CD4-positive, alpha-beta T cell treated with Interferon alpha-2 for 1 hour (primary cell): ENCODE data around the gene RBBP4.
"Not testable (repeated sequence)": the region's sequence is repeated elsewhere in the genome, so short reads cannot be mapped to it uniquely, and the experiment has no call there.

Source experiments
- DNase-seq, 2 donors: peaks; one replicate each; pipeline ENCODE4 v3.0.0-alpha.2; 2020 to 2022

Gene RBBP4

DNA sequence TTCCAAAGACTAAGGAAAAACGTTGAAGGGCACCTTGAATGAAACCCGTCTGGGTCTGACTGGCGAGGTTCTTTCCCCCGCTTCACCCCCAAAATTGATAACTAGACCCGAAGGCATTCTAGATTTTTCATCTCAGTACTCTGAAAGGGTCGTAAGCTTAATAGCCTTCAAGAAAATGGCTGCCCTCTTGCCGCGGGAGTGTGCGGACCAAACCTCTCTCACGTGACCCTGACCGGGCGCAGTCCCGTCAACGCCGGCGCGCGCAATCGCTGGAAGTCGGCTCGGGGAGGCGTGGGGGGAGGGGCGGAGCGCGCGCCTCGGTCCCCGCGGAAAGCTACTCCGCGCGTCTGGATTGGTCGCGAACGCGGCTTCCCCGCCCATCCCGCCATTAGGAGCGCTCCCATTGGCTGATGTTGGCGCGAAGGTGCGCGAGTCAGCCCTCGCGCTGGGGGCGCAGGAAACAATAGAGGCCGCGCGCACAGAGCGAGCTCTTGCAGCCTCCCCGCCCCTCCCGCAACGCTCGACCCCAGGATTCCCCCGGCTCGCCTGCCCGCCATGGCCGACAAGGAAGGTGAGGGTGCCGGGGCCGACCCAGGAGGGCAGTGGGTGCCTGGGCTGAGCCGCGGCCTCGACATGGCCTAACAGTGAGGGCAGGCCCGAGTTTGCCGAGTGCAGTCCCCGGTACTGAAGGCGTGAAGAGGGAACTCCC, at the start of gene RBBP4:
TSS of gene RBBP4 (plus strand) at position 457 of the 709 bp plus-strand sequence. CDS start at position 556, 99 bp downstream.
- peak; percentile 98 to 99 for DNase-seq

DNA sequence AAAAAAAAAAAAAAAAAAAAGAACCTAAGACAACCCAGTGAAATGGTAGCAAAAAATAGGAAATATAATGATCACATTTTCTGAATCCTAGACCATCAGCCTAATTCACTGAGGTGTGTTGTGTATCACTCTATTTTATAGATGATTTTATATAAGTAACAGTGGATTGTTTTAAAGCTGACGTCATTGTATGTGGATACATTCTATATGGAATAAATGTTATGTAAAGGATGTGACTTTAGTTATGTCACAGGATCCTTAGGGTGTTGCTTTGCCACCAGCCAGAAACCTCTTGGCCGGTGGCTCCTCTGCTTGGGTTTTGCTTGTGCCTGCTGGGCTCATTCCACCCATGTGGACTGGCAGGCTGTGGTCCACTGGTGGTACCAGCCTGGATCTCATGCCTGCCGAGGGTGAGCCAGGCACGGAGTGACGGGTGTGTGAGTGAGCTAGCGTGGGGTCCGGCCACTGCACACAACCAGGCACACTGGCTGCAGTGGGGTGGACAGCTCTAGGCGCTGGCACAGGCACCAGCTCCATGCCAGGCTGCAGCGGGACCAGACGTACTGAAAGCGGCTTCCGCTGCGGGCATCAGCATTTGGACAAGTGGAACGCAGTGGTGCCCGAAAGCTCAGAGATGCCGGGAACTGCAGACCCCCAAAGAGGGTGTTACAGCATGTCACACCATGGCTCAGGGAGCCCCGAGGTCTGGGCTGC, 45.1 kb upstream of the RBBP4 start:
- DNase-seq: no peak

DNA sequence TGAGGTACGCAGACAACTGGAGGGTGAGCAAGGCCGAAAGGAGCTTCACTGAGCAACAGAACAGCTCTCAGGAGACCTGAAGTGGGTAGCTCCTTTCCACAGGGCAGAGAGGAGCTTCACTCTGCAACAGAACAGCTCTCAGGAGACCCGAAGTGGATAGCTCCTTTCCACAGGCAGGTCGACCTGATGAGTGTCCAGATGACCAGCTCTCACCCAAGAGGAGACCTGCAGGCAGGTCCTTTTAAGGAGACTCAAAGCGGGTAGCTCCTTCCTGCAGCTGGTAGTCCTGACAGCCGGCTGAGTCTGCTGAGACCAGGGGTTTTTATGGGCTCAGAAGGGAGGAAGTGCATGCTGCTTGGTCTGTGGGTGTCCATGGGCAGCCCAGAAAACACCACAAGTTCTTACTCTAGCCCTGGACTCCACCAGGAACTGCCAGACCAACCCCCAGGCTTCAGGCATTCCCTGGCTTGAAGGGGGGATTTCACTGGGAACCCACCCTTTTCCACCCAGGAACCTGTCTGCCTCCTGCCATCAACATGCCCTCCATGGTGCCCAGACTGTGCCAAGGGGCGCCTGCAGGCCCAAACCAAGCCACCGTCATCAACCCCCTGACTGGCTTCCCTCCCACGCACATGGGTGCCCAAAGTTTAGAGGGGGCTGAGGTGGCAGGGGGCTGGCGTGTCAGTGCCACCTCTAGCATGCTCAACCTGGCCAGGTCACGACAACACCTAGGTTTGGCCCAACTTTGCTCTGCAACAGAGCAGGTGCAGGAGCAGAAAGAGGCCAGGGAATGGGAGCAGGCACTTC, 44.2 kb upstream of the RBBP4 start:
- no peak for DNase-seq

DNA sequence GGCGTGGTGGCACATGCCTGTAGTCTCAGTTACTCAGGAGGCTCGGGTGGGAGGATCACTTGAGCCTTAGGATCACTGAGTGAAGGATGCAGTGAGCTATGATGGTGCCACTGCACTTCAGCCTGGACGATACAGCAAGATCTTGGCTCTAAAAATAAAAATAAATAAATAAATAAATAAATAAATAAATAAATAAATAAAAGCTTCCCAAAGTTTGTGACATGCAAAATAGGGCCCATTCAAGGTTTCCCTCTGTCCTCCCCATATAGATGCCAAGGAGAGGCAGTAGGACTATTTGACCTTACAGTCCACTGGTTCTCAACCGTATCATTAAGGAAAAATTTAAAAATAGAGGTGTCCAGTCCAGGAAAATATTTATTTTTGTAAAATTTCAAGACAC, 41.8 kb upstream of the RBBP4 start:
- DNase-seq: no peak

DNA sequence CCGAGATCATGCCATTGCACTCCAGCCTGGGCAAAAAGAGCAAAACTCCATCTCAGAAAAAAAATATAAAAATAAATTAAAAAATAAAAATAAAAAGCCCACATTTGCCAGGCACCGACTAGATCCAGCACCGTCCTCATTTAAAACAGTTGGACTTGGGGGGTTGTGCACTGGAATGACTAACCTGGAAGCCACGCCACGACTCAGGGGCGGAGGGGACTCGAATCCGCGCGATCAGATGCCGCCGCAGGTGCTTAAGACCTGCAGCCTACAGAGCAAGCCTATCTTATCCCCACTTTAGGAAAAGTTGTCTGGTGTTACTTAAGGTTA, 39.2 kb upstream of the RBBP4 start:
- no peak for DNase-seq

DNA sequence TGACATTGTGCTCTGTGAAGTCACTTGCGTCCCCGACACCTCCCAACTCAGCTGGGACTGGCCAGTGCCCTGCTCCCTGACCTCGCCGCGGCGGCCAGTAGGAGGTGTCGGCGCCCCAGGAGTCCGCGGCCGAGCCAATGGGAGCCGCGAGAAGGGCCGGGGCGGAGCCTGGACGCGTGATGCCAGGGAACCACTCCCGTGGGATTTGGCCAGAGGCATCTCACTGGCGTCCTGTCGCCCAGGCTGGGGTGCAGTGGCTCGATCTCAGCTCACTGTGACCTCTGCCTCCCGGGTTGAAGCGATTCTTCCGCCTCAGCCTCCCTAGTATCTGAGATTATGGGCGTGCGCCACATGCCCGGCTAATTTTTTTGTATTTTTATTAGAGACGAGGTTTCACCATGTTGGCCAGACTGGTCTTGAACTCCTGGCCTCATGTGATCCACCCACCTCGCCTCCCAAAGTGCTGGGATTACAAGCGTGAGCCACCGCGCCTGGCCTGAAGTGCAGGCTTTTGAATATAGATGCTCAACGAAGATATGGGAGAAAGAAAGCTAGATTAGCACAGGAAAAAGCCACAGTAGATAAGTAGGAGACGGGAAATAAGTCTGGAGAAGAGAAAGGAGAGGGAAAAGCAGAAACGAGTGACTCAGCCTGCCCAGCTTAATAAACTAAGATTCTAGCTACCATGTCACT, 38.7 kb upstream of the RBBP4 start:
- DNase-seq: peak; percentile 52 to 60

DNA sequence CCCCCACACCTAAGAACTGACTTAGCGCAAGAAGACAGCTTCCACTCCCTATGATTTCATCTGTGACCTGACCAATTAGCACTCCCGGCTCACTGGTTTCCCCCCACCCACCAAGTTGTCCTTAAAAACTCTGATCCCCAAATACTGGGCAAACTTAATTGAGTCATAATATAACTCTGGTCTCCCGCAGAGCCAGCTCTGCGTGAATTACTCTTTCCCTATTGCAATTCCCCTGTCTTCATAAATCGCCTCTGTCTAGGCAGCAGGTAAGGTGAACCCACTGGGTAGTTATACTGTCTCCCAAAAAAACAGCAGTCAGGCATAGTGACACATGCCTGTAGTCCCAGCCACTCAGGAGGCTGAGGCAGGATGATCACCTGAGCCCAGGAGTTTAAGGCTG, 37.5 kb upstream of the RBBP4 start:
- no peak for DNase-seq

DNA sequence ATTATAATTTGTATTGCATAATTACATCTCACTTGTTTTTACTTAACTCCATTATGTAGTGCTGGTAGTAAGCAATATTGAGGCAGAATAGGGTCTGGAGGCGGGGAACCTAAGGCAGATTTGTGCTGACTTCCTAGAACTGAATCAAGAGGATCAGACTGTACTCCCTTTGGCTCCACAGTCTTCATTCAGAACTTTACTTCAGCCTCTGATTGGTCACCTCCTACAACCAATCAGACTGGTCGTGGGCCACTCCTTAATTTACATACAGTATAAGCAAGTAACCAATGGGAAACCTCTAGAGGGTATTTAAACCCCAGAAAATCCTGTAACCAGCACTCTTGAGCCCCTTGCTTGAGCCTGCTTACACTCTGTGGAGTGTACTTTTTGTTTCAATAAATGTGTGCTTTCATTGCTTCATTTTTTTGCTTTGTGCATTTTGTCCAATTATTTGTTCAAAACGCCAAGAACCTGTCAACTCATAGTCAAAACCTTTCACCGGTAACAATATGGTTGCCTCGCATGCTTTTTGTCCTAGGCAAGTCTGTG, 32.3 kb upstream of the RBBP4 start:
- DNase-seq: no peak

DNA sequence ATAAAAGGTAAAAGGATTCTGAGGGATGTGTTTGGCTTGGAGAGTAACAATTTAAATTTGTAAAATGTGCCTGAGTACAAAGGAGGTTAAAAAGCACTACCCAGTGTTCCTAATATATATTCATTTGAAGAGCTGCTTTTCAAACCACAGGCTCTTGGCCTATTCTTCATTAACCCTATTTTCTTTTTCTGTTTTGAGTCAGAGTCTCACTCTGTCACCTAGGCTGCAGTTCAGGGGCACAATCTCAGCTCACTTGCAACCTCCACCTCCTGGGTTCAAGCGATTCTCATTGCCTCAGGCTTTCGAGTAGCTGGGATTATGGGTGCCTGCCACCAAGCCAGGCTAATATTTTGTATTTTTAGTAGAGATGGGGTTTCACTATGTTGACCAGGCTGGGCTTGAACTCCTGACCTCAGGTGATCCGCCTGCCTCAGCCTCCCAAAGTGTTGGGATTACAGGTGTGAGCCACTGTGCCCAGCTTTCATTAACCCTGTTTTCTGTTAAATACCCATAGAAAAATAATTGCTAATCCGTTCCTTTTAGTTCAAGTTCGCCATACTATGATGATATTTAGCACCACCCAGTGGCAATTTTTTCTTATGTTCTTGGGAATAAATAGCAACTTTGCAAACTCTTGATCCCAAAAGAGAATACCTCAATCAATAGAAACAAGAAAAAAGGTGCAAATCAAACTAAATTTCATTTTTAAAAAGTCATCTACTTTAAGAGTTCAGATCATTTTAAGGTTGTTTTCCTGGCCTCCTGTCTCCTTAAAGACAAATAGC, 31.1 kb upstream of the RBBP4 start:
- no peak for DNase-seq

DNA sequence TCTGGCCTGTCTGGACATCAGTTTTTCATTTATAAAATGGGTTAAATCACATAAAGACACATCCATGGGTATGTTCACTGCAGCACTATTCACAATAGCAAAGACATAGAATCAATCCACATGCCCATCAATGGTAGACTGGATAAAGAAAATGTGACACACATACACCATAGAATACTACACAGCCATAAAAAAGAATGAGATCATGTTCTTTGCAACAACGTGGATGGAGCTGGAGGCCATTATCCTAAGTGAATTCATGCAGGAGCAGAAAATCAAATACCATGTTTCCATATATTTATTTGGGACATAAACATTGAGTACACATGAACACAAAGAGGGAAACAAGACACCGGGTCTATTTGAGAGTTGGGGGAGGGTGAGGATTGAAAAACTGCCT, 28.8 kb upstream of the RBBP4 start:
- no peak for DNase-seq

DNA sequence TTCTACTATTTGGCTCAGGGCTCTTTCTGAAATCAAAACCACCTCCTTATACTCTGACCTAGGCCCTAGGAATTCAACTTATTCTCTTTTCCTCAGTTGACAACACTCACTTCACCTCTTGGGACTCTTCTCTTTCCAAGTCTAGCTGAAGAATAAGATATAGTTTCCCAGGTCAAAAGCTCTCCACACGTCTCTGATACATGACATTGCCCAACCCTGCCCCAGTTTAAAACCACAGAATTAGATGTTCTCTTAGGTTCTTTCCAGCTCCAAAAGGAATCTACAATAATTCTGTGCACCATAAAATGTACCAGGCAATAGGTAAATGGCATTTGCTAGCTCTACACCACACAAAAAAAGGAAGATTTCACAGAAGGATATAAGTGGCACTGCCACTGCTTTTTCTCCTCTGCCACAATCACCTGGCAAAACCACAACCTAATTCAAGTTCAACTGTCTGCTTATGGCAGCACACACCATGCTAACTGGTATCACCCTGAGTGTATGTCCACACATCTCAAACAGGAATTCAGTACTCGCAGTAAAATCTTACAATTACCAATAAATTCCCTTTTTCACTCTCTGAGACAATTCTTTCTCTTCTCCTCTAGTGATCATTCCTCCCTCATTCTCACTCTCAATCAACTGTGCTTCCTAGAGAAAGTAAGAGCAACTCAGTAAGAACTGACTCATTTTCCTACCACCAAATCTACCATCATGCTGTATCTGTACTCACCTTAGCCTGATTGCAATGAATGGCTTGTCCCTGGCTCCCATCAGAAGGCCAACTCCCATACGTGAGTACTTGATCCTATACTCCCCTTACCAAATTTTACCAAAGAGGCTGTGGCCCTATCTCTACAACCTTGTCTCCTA, 28.0 kb upstream of the RBBP4 start:
- DNase-seq: peak in 1 of 2 donors; percentile 4

DNA sequence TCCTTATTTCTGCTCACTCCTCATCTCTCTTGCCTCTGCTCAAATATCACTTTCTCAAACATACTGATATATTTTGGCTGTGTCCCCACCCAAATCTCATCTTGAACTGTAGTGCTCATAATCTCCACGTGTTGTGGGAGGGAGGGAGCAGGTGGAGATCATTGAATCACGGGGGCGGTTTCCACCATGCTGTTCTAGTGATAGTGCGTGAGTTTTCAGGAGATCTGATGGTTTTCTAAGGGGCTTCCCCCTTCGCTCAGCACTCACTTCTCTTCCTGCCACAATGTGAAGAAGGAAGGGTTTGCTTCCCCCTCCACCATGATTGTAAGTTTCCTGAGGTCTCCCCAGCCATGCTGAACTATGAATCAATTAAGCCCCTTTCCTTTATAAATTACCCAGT, 27.2 kb upstream of the RBBP4 start:
- no peak for DNase-seq

DNA sequence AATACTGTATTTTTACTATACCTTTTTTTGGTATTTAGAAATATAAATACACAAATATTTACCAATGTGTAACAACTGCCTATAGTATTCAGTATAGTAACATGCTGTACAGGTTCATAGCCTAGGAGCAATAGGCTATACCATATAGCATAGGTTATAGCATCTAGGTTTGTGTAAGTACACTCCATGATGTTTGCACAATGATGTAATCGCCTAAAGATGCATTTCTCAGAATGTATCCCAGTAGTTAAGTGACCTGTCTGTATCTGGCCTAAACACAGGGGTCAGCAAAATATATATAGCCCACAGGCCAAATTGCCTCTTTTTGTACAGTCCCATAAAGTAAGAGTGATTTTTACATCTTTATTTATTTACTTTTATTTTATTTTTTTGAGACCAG, 24.8 kb upstream of the RBBP4 start:
- no peak for DNase-seq

DNA sequence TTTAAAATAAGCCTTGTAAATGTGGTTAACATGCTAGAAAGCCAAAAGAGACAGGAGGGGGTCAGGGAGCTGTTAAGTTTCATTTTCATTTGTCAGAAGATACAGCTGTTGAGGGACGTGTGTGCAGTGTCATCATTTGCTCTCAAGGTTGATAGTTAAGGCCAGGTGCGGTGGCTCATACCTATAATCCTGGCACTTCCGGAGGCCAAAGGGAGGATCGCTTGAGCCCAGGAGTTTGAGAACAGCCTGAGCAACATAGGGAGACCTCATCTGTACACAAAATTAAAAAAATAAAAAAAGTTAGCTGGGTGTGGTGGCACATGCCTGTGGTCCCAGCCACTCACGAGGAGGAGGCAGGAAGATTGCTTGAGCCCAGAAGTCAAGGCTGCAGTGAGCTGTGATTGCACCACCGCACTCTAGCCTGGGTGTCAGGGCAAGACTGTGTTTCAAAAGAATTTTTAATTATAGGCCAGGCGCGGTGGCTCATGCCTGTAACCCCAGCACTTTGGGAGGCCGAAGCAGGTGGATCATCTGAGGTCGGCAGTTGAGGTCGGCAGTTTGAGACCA, 23.3 kb upstream of the RBBP4 start:
- peak; percentile 33 to 66 for DNase-seq

DNA sequence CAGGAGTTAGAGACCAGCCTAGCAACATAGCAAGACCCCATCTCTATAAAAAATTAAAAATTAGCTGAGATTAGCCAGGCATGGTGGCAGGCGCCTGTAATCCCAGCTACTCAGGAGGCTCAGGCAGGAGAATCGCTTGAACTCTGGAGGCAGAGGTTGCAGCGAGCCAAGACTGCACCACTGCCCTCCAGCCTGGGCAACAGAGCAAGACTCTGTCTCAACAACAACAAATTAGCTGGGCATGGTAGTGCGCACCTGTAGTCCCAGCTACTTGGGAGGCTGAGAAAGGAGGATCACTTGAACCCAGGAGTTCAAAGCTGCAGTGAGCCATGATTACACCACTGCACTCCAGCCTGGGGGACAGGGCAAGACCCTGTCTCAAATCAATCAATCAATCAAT, 20.8 kb upstream of the RBBP4 start:
- not testable (repeated sequence) for DNase-seq

DNA sequence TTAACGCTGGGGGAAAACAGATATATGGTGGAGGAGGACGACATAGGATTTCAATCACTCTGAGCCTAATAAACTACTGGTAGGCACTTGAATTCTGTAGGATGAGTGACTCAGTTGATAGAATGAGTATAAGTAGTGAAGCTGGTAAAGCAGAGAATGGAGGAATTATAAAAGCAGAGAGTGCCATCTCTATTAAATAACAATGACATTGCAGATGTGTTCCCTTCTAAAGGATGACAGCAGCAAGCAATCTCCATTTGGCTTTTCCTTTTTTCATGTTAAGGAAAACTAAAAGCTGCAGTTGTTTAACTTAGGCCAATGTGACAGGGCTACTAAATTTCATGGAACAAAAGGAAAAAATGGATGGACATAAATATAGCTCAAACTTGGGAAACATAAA, 18.2 kb upstream of the RBBP4 start:
- DNase-seq: no peak

DNA sequence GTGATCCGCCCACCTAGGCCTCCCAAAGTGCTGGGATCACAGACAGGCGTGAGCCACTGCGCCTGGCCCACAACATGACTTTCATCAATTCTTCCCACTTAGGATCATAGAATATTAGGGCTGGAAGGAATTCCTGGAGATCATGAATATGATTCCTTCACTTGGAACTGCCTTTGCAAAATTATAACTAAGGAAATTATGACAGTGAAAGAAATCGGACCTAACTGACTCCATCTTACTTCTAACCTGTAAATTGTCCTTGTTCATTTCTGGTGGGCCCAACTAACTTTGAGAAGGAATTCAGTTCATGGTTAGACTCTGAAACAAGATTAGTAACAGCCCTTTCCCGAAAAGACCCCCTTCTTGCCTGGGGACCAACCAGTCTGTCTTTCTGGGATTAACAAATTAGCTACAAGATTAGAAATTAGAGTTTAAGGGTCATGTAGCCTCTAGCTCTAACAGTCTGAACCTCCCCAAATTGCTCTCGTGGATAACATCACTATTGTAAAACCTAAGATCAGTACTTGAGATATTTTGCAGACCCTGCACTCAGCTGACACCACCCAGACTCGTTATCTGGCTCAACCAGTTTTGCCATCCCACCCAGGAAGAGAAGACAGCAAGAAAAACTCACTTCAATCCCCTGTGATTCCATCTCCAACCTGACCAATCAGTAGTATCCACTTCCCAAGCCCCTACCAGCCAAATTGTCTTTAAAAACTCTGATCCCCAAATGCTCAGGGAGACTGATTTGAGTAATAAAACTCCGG, 15.3 kb upstream of the RBBP4 start:
- DNase-seq: no peak

DNA sequence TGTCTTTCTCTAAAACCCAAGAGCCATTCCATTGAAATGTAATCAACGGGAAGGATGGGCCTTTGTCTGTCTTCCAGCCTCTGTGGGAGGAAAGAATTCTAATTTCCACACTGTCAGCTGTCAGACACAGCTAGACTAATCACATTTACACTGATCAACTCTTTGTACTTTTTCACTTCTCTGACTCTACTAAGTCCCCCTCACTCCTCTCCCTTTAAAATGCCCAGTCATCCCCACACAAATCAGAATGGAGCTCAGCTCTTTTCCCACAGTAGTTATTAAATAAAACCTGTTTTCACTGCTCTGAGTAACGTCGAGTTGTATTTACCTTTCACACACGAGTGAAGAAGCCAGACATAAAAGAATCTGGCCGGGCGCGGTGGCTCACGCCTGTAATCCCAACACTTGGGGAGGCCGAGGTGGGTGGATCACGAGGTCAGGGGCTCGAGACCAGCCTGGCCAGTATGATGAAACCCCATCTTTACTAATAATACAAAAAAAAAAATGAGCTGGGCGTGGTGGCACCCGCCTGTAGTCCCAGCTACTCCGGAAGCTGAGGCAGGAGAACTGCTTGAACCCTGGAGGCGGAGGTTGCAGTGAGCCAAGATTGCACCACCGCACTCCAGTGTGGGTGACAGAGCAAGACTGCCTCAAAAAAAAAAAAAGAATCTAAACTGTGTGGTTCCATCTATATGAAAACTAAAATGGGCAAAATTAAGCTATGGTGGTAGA, 13.9 kb upstream of the RBBP4 start:
- DNase-seq: peak in 1 of 2 donors; percentile 18

DNA sequence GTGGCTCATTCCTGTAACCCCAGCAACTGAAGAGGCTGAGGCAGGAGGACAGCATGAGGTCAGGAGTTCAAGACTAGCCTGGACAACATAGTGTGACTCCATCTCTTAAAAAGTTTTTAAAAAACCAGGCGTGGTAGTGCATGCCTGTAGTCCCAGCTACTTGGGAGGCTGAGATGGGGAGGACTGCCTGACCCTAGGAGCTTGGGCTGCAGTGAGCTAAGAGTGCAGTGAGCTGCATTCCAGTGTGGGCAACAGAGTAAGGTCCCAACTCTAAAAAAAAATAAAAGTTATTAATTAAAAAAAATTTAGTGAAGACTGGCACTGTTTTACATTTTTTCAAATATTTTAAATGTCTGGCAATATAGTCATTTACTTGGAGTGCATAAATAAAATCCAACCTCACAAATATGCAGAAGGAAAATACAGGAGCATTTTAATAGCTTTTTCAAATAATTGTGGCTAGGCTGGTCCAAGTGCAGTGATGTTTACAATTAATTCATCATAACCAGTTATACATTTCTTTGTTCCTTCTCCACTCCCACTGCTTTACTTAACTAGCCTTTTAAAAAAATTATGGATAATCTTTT, 11.4 kb upstream of the RBBP4 start:
- DNase-seq: no peak
